ENCODE results near the gene SLC40A1. TPM values are rescaled to one million over a fixed set of nuclear protein-coding genes. Genes with fewer than 3 reads are reported as not detected.

Gene SLC40A1
- total and polyA plus RNA-seq, 12 donors: 9.4 to 93.9 (median 46.8) TPM

DNA sequence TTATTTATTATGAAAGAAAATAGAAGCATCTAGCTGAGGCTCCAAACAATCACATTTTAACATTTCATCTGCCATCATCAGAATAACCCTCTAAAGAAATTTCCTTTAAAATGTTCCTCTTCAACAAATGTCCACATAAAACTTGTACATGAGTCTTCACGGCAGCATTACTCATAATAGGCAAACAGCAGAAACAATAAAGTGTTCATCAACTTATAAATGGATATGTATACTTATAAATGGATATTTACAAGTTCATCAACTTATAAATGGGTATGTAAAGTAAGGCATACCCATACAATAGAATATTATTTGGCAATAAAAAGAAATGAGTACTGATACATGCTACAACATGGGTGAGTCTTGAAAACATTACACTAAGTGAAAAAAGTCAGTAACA is 47.2 kb upstream of the SLC40A1 start:
- H3K36me3 ChIP-seq: no peaks in the 10 kb centered on the region
- H3K4me3 ChIP-seq: no peak overlapping the region
- TF ChIP-seq, protein P1, sequence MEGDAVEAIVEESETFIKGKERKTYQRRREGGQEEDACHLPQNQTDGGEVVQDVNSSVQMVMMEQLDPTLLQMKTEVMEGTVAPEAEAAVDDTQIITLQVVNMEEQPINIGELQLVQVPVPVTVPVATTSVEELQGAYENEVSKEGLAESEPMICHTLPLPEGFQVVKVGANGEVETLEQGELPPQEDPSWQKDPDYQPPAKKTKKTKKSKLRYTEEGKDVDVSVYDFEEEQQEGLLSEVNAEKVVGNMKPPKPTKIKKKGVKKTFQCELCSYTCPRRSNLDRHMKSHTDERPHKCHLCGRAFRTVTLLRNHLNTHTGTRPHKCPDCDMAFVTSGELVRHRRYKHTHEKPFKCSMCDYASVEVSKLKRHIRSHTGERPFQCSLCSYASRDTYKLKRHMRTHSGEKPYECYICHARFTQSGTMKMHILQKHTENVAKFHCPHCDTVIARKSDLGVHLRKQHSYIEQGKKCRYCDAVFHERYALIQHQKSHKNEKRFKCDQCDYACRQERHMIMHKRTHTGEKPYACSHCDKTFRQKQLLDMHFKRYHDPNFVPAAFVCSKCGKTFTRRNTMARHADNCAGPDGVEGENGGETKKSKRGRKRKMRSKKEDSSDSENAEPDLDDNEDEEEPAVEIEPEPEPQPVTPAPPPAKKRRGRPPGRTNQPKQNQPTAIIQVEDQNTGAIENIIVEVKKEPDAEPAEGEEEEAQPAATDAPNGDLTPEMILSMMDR (IDR thresholded peaks at IDR 0.05): no peak
- ATAC-seq (no peak), DNase-seq (no peak)
- peaks cover 0 to 8% (median 0%) of the 10 kb centered on the region in 9 donors for H3K4me1 ChIP-seq
- intact Hi-C loops (cut with DNase I): loop anchor here in 2 of 10 donors (2.0 to 5.0 kb wide), 2 partner anchors 45 to 159 kb away; partner anchors contain the start of gene SLC40A1 (in 2 of the 2)
- H3K27me3 ChIP-seq: no peaks in the 10 kb centered on the region
- H3K9me3 ChIP-seq: no peaks in the 10 kb centered on the region
- 96 to 98% methylated on average over 1 of the region's 1 CpG for WGBS, 2 donors
- no peak overlapping the region for H3K27ac ChIP-seq

DNA sequence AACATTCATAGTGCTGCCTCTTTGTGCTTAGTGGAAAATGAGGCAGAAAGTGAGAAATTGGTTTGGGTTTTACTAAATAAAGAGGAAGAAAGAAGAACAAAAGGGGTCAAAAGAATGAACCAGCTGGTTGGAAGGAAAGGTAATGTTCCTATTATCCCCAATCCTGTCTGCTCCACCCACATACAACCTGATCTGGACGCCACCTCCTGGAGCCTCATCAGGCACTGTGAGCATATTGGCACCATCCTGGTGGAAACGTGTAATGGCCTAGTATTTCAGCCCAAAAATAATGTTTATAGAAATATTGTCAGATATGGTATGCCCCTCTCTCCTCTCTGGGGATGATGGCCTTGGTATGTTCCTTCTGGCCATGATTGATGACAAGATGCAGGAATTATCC is 45.0 kb upstream of the SLC40A1 start:
- no peak for ATAC-seq
- H3K4me3 ChIP-seq: no peak overlapping the region
- H3K36me3 ChIP-seq: no peaks in the 10 kb centered on the region
- no peaks in the 10 kb centered on the region for H3K9me3 ChIP-seq
- peaks cover 0 to 8% (median 0%) of the 10 kb centered on the region in 9 donors for H3K4me1 ChIP-seq
- H3K27ac ChIP-seq: no peak overlapping the region
- intact Hi-C loops (cut with DNase I): loop anchor here in 2 of 10 donors (5.0 kb wide), 1 partner anchor 43 kb away; the partner anchor contains the start of gene SLC40A1 (in 2 of the 2)
- no peak for DNase-seq
- 87 to 93% methylated on average over 2 of the region's 2 CpGs for WGBS, 2 donors
- no peaks in the 10 kb centered on the region for H3K27me3 ChIP-seq
- TF ChIP-seq, protein P1 (IDR thresholded peaks at IDR 0.05): no peak

DNA sequence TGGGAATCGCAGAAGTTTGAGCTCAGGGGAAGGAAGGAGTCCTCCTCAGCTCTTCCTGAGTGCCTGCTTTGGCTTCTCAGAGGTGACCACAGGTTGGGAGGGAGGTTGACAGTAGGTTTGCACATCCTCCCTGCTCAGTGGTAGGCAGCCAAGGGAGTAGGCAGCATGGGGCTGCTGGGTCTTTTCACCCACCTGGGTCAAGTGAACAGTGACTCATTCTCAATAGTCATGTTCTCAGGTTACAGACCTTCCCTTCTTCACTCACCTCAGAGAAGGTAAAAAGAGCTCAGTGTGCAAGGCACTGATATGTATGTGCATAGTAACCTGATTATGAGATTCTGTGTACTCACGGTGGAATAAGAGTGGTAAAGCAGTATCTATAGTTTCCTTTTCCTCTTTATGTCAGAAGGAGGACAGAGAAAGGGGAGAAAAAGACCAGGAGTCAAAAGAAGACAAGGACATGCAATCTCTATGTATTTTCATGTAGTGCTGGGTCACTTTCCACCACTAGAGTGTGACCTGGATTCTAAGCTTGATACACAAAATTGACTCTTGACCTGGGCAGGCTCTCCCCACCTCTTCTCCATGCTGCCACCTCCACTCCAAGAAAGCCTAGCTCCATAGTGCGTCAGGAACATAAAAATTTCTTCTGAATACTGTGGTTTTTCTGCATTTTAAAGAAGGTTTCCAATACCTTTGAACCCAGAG is 44.2 kb upstream of the SLC40A1 start:
- Histone ChIP-seq H3K36me3 (no peaks in the 10 kb centered on the region), H3K4me1 (peaks cover 0 to 8% (median 0%) of the 10 kb centered on the region in 9 donors), H3K27ac (no peak overlapping the region), H3K9me3 (no peaks in the 10 kb centered on the region), H3K4me3 (no peak overlapping the region), H3K27me3 (no peaks in the 10 kb centered on the region)
- TF ChIP-seq, protein P1 (IDR thresholded peaks at IDR 0.05): no peak
- intact Hi-C loops (cut with DNase I): loop anchor here in 2 of 10 donors (5.0 kb wide), 1 partner anchor 43 kb away; the partner anchor contains the start of gene SLC40A1 (in 2 of the 2)
- WGBS, 2 donors: 76 to 78% methylated on average over 3 of the region's 3 CpGs
- ATAC-seq: no peak
- no peak for DNase-seq

DNA sequence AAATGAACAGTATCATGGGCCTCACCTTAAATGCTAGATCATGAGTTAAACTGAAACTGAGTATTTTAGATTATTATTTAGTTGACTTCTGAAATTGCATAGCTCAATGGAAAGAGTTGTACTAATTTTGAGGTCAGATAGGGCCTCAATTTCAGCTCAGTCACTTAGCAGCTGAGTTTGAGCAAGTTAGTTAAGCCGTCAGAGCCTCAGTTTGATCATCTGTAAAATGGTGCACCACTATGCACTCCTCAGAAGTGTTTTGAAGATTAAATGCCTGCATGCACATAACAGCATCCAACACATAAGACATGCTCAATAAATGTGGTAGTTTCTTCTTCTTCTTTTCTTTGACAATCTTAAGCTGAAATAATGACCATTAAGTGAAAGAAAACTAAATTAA is 42.5 kb upstream of the SLC40A1 start:
- intact Hi-C loops (cut with DNase I): no loop called here
- ATAC-seq: no peak

More for the DNA sequence above, 42.5 kb upstream of the SLC40A1 start:
- TF ChIP-seq, protein P1 (IDR thresholded peaks at IDR 0.05): no peak
- H3K36me3 ChIP-seq: no peaks in the 10 kb centered on the region
- no peaks in the 10 kb centered on the region for H3K4me1 ChIP-seq
- H3K27ac ChIP-seq: no peak overlapping the region
- no peak for DNase-seq
- H3K9me3 ChIP-seq: no peaks in the 10 kb centered on the region
- WGBS, 2 donors: 91 to 92% methylated on average over 1 of the region's 1 CpG
- H3K27me3 ChIP-seq: no peaks in the 10 kb centered on the region
- H3K4me3 ChIP-seq: no peak overlapping the region

All from heart right ventricle (tissue), 16 donors.